GM19099 (cell line): ENCODE data around the gene LRRC40.

Experiments used
- POLR2A ChIP-seq: IDR thresholded peaks from 3 replicates; pipeline ENCODE4 v1.6.1; 2011; ENCODE audit warnings: low read depth; ENCODE audit not compliant: insufficient read length; ENCODE audit errors: extremely low read depth

LRRC40 gene

DNA sequence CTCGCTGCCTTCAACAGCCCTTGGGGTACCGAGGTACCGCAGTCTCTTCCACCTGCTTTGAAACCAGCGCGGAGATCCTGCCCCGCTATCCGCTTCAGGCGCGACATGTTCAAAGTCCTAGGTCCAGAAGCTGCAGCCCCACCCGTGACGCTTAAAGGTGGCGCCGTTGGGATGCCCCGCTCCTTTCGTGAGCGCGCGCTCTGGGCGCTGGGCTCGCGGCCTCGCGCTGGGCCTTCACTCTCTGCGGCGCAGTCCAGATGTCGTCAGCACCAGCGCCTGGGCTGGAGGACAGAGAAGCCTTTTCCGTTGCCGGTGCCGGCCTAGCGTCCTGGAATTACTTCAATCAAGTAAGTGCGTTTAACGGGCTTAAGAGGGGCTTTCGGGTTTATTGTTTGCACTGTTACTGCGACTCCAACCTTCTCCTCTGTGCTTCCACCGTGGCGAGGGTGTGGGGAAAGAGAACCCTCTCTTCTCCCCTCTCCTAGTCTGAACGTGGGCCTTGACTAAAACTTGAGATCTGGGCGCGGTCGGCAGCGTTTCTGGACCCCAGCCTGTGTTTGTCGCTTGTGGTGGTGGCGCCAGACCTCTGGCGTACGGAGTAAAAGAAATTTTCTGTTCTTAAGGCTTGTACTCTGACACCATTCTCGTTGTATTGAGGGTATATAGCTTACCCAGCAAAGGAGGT is at the start of gene LRRC40:
Gene LRRC40 (minus strand): TSS at position 146 of the 685 bp plus-strand sequence. CDS start 39 bp downstream, at position 107.
- TF ChIP-seq POLR2A = peak; percentile 75

DNA sequence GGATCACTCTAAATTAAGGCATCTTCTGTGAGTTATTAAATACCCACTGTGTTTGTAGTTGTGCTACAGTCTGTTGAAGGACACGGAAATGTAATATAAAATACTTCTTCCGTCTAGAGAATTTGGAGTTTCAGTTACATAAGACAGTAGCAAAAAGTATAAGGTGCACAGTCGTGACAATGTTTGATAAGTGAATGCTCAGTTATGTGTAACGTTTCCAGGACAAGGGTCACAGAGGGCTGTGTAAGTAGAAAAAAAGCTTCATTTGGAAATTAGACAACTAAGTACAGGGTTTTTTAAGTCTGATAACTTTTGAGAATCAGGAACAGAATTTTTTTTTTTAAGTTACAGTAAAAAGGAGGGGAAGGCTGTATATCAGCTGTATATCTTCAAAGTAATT is 43.4 kb upstream of the LRRC40 start:
- no peak for TF ChIP-seq POLR2A

DNA sequence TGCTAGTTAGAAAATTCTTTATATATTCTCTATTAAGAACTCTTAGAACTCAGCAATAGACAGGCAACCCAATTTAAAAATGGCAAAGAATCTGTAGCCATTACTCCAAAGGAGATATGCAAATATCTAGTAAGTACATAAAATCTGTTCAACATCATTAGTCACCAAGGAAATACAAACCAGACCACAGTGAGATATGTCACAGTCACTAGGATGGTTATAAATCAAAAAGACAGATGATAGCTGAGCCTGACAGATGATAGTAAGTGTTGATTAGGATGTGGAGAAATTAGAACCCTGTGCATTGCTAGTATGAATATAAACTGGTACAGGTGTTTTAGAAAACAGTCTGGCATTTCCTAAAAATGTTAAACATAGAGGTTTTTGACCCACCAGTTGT is 42.4 kb upstream of the LRRC40 start:
- TF ChIP-seq POLR2A = no peak

DNA sequence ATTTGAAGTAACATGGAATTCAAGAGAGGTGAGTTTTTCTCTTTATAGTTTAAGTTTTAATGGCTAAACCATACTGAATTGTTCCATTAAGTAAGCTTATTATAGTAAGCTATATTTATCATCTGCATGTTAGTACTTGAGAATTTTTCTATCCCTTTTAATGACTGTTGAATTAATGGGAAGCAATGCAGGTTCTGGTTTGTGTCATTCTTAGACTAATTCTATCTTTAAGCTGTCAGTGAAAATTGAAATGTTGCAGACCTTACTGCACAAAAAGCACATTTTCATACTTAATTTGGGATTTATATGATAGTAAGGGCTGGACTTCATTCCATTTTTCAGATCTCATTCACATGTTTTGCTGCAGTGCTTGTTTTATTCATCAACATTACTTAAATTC is 41.7 kb upstream of the LRRC40 start:
- TF ChIP-seq POLR2A = no peak

DNA sequence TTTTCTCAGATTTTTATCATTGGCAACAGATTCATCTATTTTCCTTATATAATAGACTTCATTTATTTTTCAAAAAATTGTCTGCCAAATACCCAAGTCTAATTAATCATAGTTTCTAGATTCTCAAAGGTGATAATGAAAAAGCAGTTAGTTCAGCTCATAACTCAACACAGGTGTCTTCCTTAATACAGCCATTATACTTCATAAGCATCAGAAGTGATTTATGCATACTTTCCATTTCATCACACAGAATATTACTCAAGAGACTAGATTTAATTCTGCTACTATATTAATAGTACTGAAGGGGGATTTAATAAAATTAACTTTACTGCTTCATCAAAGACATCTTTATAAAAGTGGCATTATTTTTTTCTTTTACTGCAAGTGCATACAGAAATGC is 34.6 kb upstream of the LRRC40 start:
- no peak for TF ChIP-seq POLR2A

DNA sequence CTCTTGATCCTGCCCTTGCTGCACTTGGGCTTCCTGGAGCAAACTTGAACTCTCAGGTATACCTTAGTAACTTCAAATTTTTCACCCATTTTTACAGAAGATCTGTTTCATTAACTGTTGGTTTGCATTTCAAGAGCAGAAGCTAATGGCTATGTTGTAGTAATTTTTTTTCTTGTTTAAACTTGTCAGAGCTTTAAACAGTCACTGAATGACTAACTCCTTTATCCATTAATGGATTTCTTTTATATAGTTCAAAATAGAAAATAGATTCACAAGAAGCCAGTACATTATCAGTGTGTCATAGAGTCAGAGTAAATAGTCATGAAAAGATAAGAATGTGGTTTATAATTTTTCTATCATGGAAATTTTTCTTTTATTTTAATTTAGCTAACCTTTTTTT is 29.4 kb upstream of the LRRC40 start:
- TF ChIP-seq POLR2A = no peak

DNA sequence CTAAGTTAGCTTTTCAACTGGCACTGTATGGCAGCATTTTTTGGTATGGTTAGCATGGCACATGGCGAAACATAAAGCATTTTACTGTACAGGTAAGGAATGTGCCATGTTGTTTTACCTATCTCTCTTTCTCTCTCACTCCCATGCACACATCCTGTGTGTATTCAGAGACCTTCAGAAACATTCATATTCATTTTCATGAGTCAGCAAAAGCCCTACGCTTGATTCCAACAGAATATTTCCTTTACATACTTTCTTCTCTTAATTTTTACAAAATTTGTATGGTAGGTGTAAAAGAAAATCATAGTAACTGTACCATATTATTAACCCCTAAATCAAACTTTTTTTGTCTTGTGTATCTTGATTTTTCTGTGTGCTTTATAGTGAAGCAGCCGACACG is 26.1 kb upstream of the LRRC40 start:
- no peak for TF ChIP-seq POLR2A

DNA sequence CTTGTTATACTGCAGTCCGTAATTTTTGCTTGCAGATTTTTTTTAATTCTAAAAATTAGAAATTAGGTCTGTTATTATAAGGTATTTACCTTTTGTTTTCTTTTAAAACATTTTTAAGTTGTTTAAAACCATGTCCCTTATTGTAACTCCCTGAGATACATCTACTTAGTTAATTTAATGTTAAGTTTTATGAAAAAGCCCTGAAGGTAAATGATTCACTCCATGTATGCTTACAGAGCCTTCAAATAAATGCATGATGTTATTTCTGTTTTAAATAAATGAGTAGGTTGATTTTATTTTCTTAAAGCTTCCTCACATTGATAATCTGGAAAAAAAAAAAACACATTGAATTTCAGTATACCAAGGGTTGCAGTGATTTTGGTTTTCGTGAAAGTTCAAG is 23.3 kb upstream of the LRRC40 start:
- no peak for TF ChIP-seq POLR2A

DNA sequence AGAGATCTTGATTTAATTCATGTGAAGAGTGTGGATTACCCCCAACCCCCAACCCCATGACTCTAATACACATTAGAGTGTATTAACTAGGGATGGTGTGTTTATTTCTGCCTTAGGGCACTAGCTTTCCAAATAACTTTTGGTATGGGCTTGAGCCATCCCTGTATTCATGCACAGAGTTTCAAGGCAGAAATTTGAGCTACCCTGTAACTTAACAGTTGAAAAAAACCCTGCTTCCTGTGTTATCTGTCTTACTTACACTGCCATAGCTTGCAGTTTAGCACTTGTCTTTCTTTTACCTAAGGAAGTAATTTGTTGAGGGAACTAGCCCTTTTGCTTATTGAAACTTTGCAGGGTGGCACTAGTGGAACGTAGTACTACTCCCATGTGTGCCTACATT is 22.1 kb upstream of the LRRC40 start:
- TF ChIP-seq POLR2A = no peak

DNA sequence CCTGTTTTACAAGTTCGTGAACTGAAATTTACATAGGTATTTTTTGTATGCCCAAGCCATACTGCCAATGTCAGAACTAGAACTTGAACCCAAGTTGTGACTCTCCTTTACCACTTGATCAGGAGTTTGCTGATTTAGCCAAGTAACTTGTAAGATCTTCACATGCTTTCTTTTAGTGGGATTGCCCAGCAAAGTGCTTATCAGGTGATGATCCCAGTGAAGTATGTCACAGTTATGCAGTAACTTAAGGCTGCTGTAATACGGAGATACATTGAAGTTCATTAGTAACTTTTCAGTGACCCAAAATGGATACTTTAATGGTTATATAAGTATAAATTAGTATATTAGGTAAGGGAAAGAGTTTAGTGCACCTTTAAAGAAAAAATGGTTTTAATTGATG is 19.6 kb upstream of the LRRC40 start:
- TF ChIP-seq POLR2A = no peak

DNA sequence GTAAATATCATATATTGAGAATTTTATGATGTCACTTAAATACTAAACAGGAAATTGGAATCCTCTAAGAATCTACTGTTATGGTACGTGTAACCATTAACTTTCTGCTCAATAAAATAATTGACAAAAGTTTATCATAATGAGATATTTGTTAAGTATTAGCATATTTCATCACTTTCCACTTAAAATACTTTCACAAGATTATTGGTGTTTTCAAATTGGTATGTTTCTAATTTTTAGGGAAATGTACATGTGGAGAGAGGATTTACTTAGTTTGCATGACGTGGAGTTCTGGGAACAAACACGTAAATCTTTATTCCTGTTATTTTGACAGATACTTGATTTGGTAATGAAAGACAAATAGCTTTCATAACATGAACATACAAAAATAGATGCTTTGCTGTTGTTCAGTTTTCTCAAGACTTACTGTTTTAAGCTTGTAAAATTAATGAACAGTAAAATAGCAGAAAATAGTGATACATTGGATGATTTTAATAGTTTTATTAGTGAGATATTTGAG is 17.4 kb upstream of the LRRC40 start:
- no peak for TF ChIP-seq POLR2A

DNA sequence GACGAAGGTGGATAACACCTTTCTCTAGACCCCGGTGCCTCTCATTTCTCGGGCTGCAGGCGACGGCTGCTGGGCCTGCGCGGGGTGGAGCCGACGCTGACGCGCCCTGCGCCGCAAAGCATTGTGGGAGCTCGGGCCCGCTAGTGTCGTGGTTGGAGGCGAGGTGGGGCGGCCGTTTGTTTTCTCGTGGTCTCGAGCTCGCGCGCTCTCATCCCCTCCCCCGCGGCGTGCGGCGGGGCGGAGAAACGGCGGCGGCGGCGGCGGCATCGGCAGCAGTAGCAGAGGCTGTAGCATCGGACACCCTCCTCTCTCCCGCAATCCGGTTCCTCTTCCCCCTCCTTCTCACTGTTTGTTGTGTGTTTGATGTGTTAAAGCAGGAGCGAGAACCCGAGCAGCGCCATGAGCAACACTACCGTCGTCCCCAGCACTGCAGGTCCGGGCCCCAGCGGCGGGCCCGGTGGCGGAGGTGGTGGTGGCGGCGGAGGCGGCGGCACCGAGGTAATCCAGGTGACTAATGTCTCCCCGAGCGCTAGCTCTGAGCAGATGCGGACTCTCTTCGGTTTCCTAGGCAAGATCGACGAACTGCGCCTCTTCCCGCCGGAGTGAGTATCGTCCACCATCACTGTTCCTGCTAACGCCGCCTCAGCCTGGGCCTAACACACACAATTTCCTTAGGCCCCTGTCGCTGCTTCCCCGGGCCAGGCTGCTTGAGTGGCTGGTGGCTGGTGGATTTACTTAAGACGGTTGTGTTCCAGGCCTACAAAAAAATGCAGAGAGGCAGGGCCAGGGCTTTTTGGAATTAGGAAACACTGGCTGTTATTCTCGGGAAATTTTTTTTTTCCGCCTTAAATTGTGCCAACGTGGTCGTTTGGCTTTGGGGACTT is 16.1 kb upstream of the LRRC40 start, which contains the start of gene SRSF11:
Gene SRSF11 (plus strand): TSS at position 143 of the 884 bp plus-strand sequence. CDS start 257 bp downstream, at position 400.
- peak; percentile 87 for TF ChIP-seq POLR2A

DNA sequence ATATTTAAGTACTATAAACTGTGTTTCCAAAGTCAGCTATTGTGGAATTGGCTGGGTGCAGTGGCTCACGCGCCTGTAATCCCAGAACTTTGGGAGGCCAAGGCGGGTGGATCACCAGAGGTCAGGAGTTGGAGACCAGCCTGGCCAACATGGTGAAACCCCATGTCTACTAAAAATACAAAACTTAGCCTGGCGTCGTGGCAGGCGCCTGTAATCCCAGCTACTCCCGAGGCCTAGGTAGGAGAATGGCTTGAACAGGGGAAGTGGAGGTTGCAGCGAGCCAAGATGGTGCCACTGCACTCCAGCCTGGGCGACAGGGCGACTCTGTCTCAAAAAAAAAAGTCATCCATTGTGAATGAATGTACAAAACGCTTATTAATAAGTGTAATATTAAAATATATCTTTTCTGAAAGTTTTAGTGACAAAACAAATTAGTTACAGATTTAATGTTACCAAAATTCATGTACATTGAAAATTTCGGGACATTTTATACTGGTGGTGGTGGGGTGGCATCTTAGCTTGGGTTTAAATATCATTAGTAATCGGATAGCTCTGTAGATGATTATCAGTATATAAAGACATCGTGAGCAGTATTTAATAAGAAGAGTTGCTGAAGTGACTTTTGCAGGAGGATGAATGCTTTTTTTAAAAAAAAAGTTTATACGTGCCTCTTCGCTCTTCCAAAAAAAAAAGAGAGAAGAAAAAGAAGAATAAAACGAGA is 15.3 kb upstream of the LRRC40 start:
- no peak for TF ChIP-seq POLR2A

DNA sequence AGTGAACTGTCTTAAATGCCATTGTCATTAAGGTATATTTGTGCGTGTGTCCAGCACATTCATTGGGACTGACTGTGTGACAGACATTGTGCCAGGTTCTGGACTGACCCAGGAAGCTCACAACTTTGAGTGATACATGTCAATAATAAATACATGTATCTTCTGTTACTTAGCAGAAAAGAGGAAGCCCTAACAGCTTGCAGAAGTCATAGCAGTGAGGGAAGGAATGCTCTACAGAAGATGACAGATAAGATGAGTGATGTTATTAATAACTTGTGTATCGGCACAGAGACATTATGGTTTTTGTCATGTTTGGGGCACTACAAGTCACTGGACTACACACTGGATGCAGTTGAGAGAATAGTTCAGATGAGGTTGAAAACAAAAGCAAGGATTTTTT is 14.6 kb upstream of the LRRC40 start:
- no peak for TF ChIP-seq POLR2A

DNA sequence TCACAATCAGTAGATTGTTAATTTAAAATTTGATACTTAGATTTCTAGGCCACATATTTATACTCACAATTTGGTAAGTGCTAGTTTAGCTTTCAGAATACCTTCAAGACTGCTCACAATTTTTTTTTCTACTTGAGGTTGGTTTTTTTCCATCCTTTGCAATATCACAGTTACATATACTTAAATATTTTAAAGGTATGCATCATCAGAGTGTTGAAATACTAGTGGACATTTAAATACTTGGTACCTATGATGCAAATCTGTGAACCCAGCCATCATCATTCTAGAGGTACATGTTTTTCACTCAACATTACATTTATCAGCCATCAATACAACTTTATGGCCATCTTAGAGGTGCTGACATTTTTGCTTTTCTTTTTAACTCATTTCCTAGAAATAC is 6.2 kb upstream of the LRRC40 start:
- no peak for TF ChIP-seq POLR2A
